GM19438 (cell line): Measurements from ENCODE around the gene CBLN4.

Experiments used
- ATAC-seq: cut with Tn5 transposase; IDR thresholded peaks from one replicate; pipeline ENCODE4 v1.9.1; 2021; ENCODE audit warnings: low read depth; ENCODE audit not compliant: unreplicated experiment

CBLN4 gene

GRCh38 chr20:56005389-56005715, at the start of gene CBLN4:
TSS of gene CBLN4 (minus strand) at chr20:56005519. CDS start at chr20:56004171, 1,348 bp downstream.
- ATAC-seq = no peak

GRCh38 chr20:56043227-56043626, 37.9 kb upstream of the CBLN4 start:
- ATAC-seq = no peak

GRCh38 chr20:56032251-56032650, 26.9 kb upstream of the CBLN4 start:
- no peak for ATAC-seq

GRCh38 chr20:56018716-56019115, 13.4 kb upstream of the CBLN4 start:
- no peak for ATAC-seq

- ATAC-seq = no peak
These were observed 12.9 kb upstream of the CBLN4 start for GRCh38 chr20:56018194-56018593.

- no peak for ATAC-seq
These were observed 12.2 kb upstream of the CBLN4 start for GRCh38 chr20:56017560-56017959.

GRCh38 chr20:56014998-56015397, 9.7 kb upstream of the CBLN4 start:
- ATAC-seq = no peak

GRCh38 chr20:56014151-56014550, 8.8 kb upstream of the CBLN4 start:
- no peak for ATAC-seq

GRCh38 chr20:56004611-56005388, 519 bp downstream of the CBLN4 start:
- no peak for ATAC-seq

GRCh38 chr20:56004007-56004406, 1.3 kb downstream of the CBLN4 start:
- ATAC-seq = no peak

- no peak for ATAC-seq
These were observed 2.2 kb downstream of the CBLN4 start for GRCh38 chr20:56002908-56003800.

GRCh38 chr20:56001890-56002289, 3.4 kb downstream of the CBLN4 start:
- no peak for ATAC-seq

GRCh38 chr20:56001106-56001785, 4.1 kb downstream of the CBLN4 start:
- no peak for ATAC-seq

GRCh38 chr20:55978550-55978949, 26.8 kb downstream of the CBLN4 start:
- ATAC-seq = no peak

GRCh38 chr20:55977690-55978459, 27.4 kb downstream of the CBLN4 start:
- no peak for ATAC-seq

GRCh38 chr20:55974491-55975202, 30.7 kb downstream of the CBLN4 start:
- ATAC-seq = no peak

- ATAC-seq = no peak
These were observed 40.5 kb downstream of the CBLN4 start for GRCh38 chr20:55964790-55965189.

- no peak for ATAC-seq
These were observed 43.7 kb downstream of the CBLN4 start for GRCh38 chr20:55961376-55962330.

- no peak for ATAC-seq
These were observed 52.1 kb downstream of the CBLN4 start for GRCh38 chr20:55953201-55953600.
